HG02571 (cell line): ENCODE measurements around the gene PRIMA1.

ENCODE experiments used
- ATAC-seq: cut with Tn5 transposase; IDR thresholded peaks from one replicate; pipeline ENCODE4 v1.9.1; 2021; ENCODE audit warnings: mild to moderate bottlenecking, moderate library complexity; ENCODE audit not compliant: unreplicated experiment

The PRIMA1 gene, protein sequence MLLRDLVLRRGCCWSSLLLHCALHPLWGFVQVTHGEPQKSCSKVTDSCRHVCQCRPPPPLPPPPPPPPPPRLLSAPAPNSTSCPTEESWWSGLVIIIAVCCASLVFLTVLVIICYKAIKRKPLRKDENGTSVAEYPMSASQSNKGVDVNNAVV

DNA sequence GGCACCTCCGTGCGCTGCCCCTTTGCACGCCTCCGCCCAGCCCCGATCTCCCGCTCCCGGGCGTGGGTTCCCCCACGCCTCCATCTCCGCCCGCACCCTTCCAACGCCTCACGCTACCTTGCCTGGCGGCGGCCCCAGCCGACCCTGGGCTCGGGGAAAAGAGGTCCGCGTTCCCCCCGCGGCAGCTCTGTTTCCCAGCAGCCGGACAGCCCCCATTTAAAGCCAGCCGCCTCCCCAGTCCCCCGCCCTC, at the start of gene PRIMA1:
TSS of gene PRIMA1 (minus strand) at position 193 of the 250 bp plus-strand sequence. CDS start 767 bp downstream, outside the sequence.
- ATAC-seq: no peak

DNA sequence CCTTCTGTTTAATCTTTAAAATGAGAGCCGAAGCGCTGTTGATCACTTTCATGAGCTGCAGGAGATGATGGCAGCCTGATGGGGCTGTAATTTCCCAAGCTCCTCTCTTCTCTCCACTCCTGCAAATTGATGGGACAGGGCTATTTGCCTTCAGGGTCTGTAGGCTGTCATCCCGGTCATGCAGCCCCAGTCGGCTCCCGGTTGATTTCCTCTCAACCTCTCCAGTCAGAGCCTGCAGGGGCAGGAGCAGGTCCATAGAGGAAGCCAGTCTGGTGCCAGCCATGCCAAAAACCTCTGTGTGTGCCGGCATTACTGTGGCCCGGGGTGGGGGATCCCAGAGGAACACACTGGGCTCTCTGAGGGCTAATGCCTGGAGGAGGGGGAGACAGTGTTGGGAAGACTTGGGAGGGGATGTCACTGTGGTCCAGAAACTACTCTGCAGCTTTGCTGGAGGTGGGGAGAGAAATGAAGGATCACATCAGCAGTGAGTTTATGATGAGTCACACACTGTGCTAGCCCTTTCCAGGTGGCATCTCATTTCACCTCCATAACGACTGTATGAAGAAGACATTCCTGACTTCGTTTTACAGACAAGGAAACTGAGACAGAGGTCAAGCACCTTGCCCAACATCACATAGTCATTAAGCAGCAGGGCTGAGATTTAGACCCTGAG, 46.5 kb upstream of the PRIMA1 start:
- no peak for ATAC-seq

DNA sequence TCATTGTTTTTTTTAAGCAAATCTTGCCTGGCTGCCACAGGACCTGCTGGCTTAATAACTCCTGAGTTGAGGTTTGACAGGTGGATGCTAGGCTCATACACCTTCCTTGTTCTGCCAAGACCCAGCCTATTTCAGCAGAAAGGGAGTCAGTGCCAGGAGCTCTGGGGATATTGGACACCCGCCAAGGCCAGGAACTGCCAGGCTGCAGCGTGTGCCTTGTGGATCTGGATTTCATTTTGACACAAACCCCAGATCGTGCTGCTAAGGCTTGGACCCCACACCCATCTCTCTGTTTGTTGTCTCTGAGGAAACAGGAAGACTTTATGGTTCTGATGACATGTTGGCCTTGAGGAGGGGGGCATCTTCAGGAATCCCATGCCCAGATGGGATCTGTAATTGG, 44.4 kb upstream of the PRIMA1 start:
- no peak for ATAC-seq

DNA sequence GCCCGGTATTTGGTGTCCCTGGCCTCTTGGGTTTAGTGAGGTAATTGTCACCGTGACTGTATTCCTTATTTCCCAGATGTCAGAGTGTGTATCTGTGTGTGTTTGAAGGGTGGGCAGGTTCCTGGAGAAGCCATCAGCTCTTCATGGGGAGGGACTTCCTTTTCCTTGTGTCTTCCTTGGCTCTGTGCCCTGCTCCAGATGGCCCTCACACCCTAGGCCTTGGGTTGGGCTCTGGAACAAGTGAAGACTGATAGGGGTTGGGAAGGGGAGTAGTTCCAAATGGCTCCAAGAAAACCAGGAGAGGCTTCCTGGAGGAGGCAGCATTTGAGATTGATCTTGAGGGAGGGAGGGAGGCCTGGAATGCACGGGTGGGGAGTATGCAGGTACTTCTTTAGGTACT, 43.8 kb upstream of the PRIMA1 start:
- ATAC-seq: no peak

DNA sequence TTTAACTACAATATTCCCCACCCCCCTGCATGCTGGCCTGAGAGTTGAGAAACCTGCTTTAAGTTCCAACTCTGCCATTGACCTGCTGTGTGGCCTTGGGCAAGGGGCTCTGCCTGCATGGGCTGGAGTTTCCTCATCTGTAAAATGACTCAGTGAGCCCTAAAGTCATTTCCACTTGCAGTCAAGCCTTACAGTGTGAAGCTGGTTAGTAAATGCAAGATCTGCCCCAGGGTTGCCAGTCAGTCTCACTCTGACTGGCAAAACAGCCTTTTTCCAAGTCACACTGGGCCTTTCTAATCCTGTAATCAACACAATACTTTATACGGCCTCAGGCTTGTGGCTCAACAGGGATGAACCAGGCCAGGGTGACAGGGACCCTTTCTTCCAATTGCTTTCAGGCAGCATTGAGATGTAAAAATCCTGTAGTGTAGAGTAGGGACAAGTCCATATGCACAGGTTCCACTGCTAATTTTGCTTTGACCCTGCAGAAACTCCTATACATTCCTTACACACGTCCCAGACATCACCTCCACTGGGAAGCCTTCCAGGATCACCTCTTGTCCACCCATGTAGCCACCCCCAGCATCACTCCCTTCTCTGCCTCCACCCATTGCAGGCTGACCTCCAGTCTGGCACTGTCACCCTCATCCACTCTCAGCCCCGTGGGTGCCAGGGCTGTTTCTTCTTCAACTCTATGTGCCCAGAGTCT, 42.6 kb upstream of the PRIMA1 start:
- ATAC-seq: no peak

DNA sequence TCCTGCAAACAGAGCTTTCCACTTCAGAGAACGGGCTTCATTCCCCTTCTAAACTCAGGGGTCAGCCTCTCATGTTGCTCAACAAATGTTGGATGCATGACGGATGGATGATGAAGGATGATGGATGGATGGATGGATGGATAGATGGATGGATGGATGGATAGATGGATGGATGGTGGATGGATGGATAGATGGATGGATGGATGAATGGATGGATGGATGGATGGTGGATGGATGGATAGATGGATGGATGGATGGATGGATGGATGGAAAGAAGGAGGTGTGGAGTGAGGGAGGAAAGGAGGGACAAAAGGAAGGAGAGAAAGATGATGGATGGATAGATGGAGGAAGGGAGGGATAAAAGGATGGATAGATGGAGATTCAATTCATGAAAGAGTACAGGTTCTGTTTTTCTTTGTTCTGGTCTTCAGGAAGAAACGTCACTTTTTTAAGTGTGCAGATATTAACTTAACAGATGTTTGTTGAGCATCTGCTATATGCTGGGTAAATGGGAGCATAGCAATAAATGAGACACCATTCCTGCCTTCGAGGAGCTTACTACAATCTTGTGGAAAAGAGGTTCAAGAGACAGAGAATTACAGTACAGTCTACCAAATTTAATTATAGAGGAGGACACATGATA, 41.7 kb upstream of the PRIMA1 start:
- ATAC-seq: no peak

DNA sequence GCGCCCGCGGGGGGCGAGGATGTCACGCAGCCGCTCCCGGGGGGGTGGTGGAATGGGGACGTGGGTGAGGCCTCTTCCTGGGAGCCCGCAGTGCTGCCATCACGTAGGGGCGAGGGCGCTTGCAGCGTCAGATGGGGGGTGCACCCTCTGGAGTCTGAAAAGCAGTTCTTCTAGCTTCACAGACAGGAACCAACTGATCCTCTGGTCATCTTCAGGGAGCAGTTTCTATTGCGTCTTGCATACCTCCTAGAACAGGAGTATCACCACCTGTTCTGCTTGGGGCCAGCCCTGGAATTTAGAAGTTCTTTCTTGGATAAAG, 36.9 kb upstream of the PRIMA1 start:
- ATAC-seq: no peak

DNA sequence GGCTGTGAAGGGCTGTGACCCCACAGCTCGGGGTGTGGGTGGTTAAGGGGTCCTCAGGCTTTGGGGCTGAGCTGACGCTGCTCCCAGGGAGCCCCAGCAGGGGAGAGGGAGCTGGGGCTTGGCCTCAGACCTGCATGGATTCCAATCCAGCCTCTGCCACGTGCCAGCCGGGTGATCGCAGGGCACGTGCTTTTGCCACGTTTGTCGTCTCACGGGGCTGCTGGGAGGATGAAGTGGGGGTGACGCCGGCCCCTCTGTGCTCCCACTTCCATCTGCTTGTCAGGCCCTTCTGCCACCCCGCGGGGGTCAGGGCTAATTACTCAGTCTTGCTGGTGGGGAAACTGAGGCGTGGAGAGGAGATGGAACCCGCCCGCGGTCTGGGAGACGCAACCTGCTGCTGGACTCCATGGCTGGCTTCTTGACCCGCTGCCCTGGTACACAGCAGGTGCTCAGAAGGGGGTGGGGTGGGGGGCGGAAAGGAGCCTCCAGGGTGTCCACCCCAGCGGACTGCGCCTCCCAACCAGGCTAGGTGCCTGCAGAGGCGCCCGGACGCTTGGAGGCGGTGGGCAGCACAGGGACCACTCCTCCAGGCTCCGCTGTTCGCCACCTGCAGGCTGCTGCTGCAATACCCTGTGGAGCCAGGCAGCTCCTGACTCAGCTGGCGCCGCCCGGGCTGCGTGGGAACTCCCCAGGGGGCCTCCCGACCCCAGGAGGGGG, 36.4 kb upstream of the PRIMA1 start:
- ATAC-seq: no peak

DNA sequence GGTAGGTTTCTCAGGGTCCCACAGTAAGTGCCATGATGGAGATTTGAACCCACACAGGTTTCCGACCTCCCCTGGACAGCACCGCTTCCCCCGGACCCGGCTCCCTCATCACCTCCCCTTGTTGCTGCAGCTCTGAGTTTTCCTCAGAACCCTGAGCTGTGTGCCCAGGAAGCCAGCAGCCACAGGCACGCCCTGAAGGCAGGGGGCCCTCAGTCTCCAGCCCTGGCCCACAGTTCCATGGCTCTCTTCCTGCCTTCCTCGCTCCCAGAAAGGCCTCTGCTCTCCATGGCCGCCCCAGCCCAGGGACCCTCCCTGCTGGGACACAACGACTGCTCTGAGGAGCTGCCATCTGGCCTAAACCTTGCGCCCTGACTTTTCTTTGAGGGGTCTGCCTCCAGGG, 35.8 kb upstream of the PRIMA1 start:
- no peak for ATAC-seq

DNA sequence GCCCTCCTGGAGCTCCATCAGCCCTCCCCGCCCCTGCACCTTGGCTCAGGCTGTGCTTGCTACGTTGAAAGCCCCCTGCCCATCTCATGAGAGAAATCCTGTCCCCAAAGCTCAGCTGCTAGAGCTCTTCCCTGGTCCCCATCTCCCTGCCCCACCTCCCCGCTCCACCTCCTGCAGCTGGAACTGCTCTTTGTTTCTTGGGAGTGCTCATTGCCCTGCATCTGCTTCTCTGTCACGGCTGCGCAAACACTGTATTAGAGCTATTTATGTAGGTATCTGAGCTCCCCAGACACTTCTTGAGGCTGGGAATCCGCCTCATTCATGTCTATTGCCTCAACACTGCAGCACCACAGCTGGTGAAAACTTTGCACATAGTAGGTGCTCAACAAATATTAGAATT, 32.8 kb upstream of the PRIMA1 start:
- ATAC-seq: no peak

DNA sequence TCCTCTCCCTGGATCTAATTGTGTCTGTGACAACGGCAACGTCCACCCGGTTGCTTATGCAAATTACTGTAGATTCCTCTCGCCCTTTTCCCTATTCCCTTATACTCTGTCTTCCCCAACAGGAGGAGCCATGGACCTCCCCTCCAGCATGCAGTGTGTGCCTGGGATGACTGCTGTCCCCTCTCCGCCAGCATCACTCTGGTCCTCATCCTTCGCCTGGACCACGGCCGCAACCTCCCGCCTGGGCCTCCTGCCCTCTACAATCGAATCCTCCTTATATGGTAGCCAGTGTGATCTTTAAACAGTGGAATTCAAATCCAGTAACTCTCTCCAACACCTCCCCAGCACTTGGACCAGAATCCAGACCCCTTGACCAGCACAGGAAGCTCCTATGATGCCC, 30.6 kb upstream of the PRIMA1 start:
- ATAC-seq: no peak

DNA sequence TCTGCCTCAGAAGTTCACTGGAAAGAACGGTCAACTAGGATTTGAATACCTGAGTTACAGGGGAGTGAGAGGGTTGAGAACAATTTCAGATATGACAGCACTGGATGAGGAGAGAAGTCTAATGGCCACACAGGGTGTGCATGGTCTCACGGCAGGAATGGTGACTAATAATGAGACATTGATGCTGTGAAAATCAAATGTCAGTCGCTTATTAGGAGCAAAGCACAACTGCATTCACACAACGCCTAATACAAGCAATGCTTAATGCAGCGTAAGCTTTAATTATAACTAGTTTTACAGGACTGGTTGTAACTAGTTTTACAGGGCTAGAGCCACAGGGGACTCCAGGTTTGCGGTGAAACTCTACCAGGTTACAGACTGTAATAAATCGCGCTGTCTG, 23.4 kb upstream of the PRIMA1 start:
- ATAC-seq: no peak

DNA sequence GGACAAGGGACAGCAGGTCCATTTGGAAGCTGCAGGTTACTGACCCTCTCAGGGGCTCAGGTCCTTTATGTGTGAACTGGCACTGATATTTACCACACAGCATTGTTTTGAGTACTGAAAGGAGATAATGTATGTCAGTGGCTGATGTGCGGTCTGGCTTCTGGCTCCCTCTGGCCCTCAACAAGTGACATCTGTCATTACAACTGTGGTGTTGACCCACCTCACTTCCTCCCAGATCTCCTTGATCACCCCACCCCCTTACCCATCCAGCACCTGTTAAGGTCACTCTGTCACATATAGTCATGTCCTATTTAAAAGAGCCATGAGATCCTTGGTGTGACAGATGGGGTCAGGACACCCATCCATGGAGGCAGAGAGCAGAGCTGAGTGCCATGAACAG, 22.7 kb upstream of the PRIMA1 start:
- no peak for ATAC-seq

DNA sequence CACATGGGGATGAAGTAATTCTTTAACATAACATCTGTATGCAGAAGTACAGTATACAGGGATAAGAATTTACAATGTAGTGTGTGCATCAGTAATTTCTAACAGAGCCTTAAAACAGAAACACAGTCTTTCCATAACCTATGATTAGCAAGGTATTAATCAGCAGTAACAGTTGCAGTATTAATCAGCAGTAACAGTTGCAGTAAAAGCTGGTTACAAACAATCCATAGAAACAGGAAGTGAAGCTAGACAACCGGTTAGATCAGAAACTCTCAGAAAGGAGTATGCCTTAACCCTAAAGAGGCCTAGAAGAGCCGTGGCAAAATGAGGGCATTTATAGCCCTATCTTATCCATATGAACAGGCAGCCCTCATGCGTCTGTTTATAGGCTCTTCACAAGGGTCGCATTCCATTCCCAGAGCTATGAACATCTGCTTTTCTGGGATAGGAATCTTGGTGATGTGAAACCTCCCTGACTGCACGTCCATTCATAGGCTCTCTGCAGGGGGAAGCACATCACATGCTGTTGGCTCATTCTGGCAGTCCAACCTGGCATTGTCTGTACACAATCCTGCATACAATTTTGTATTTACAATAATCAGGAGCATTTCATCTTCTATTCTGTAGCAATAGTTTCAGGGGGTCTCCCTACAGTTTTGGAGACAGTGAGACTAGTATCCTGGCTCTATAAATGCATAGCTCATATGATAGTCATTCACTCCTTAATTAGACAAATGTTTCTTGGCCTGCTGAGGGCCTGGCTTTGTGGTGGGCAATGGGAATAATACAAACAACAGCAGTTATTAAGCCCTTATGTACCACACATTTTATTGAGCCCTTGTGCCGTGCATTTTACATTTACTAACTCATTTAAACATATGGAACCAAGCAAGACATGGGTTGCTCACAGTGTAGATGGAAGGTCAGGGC, 21.5 kb upstream of the PRIMA1 start:
- ATAC-seq: peak; percentile 65

DNA sequence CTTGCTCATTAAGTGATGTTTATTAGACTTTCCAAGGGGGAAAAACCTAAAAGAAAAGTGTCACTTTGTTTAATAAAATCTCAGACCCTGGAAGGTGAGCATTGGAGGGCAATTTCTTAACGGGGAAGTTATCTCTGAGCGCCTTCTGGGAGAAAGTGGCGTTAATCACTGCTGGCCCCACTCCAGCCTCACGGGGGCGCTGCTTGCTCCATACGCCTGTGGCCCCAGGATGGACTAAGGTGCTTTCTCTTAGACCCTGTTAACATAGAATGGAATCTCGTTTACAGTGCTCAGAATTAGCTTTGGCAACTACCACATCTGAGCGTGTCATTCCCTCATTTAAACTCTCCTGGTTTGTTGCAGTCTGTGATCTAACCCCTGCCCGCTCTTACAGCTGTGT, 16.4 kb upstream of the PRIMA1 start:
- no peak for ATAC-seq

DNA sequence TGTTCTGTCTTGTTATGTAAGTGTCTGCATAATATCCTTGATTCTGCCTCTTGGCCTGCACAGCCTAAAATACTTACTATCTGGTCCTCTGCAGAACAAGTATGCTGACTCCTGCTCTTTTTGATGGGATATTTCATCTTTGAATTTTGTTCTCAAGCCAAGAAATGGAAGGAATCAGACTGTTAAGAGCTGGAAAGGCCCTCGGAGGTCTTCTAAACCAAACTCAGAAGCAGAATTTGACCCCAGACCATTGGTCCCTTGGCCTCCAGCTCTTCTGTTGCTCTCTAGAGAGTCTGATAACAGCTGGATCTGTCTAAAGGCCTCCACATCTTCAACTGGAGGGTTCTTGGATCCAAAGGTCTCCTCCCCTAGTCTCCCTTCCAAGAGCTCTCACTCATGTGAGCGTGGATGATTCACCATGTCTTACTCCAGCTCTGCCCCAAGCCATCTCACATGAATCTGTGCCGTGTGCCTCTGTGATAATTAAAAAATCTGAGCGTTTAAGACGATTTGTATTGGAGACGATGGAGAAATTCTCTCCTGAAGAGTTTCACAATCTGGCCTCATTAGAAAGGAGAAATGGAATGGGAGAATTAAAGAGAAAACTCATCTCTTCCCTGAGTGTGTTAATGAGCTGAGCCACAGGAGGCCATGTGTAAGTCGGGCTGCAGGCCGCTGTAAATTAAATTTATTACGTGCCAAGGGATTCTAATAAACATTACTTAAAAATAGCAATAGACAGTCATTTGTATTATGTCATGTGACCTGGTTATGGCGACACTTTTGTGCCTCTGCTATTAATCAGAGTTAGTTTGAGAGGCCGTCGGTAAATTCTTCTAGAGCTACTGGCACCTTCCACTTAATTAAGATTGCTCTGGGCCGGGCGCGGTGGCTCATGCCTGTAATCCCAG, 15.4 kb upstream of the PRIMA1 start:
- no peak for ATAC-seq

DNA sequence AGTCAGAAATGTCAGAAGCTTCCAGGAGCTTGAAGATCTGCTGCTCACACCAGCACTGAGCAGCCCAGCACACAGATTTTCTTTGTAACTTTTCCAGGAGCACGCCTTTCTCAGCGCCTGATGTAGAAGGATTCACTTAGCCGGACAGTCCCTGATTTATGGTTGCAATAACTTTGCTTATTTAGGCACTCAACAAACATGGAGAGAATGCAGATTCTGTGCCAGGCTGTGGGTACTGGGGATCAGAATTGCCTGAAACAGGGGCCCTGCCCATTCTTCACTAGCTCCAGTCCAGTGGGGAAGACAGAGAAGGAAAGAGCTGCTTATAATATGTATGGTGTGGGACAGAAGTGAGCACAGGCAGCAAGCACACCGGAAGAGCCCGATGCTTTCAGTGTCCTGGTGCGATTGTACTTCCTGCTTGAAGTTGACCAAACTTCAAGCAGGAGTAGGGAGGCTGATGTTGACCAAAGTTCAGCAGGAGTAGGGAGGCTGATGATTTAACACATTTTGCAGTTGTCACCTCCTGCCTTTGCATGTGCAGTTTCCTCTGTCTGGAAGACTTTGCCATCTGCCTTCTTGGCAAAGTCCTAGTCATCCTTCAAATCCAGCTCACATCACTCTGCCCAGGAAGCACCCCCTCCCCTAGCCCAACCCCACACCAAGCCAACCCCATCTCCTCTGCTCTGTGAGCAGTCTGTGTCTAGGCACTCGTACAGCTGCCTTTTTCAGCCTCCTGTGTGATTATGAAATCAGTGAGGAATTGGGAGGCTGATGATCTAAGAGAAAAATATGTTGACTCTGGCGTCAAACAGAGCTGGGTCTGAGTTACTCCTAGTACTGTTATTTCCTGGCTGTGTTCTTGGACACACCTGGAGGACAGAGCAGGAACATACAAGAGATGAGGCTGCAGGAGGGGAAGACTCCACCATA, 12.0 kb upstream of the PRIMA1 start:
- ATAC-seq: no peak

DNA sequence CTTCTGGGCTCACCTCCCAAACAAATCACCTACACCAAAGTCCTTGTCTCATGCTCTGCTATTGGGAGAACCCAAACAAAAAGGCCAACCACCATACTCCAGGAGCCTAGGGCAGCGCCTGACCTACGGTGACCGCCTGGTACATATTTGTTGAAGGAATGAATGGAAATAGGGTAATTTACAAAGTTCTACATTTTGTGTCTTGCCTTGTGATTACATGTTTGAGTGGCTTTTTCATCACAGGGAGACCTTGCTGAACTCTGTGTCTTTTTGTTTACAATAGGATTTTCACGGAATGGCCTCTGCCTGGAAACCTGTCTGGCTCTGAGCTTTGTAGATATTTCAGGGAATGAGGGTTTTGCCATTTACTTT, 11.3 kb upstream of the PRIMA1 start:
- no peak for ATAC-seq

DNA sequence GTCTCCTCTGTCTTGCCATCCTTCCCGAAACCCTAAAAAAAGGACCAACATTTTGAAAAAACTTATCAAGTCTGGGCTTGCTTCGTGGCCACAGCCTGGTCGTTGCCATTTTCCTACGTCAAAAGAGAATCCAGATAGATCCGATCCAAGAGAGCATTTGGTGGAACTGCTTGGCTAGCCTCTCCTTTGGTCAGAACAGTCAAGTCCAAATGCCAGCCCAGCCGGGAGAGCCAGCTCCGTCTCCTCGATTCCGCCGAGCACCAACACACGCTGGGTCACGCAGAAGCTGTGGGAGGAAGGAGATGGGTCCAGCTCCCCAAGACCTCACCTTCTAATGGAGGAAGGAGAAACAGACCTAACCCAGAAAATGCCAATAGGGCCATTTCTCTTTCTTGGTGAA, 9.3 kb upstream of the PRIMA1 start:
- no peak for ATAC-seq
